ENCODE data around the gene C1QTNF3.

- peak; percentile 32 to 73 (median 66) for TF ChIP-seq CTCF (IDR thresholded peaks at IDR 0.05)
- no peak for TF ChIP-seq POLR2A (IDR thresholded peaks at IDR 0.05)
Observed at GRCh38 chr5:33997331-33997983, 45.6 kb downstream of the C1QTNF3 start.
